SK-N-SH treated with all-trans-retinoic acid at 6 μM for 48 hours (cell line): ENCODE results near the gene PLEKHJ1.

Experiments
- BACH2 ChIP-seq: fragments of 250-450 bp; sonication (Bioruptor Pico); IDR thresholded peaks from 2 replicates; pipeline ENCODE4 v1.9.0; 2021; ENCODE audit warnings: mild to moderate bottlenecking, borderline replicate concordance
- ESRRG ChIP-seq: fragments of 250-450 bp; sonication (Bioruptor Pico); IDR thresholded peaks from 2 replicates; pipeline ENCODE4 v1.6.1; 2021; ENCODE audit warnings: mild to moderate bottlenecking
- TCF4 ChIP-seq: fragments of 250-450 bp; sonication (Bioruptor Pico); IDR thresholded peaks from 2 replicates; pipeline ENCODE4 v1.8.0; 2021; ENCODE audit warnings: mild to moderate bottlenecking, moderate library complexity, borderline replicate concordance
- ZC3H10 ChIP-seq: fragments of 250-450 bp; sonication (Bioruptor Pico); IDR thresholded peaks from 2 replicates; pipeline ENCODE4 v1.5.1; 2021; ENCODE audit warnings: mild to moderate bottlenecking, moderate library complexity
- ZNF8 ChIP-seq: fragments of 450-650 bp; formaldehyde crosslinking; IDR thresholded peaks from 2 replicates; pipeline ENCODE4 v1.5.0; 2020; ENCODE audit warnings: mild to moderate bottlenecking, moderate library complexity
- TF ChIP-seq, protein P1 (sequence below): fragments of 250-450 bp; sonication (Bioruptor Pico); IDR thresholded peaks from 2 replicates; pipeline ENCODE4 v1.8.0; 2020; ENCODE audit warnings: mild to moderate bottlenecking, moderate library complexity, borderline replicate concordance

DNA sequence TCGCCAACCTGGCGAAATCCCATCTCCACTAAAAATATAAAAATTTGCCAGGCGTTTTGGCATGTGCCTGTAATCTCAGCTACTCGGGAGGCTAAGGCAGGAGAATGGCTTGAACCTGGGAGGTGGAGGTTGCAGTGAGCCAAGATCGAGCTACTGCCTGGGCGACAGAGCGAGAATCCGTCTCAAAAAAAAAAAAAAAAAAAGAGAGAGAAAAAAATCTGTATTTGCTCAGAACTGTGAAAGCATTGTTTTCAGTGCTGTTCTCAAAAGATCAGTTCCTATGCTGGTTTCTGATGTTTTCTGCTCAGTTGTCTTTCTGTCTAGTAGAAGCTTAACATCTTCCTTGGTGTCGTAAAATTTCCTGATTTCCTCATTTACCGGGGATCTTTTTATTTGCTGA, 3.0 kb upstream of the PLEKHJ1 start:
- TF ChIP-seq, protein P1, sequence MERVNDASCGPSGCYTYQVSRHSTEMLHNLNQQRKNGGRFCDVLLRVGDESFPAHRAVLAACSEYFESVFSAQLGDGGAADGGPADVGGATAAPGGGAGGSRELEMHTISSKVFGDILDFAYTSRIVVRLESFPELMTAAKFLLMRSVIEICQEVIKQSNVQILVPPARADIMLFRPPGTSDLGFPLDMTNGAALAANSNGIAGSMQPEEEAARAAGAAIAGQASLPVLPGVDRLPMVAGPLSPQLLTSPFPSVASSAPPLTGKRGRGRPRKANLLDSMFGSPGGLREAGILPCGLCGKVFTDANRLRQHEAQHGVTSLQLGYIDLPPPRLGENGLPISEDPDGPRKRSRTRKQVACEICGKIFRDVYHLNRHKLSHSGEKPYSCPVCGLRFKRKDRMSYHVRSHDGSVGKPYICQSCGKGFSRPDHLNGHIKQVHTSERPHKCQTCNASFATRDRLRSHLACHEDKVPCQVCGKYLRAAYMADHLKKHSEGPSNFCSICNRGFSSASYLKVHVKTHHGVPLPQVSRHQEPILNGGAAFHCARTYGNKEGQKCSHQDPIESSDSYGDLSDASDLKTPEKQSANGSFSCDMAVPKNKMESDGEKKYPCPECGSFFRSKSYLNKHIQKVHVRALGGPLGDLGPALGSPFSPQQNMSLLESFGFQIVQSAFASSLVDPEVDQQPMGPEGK (CRISPR knock-in tag), result no peak
- TF ChIP-seq ZNF8, result no peak
- TF ChIP-seq ZC3H10 (CRISPR knock-in tag), result no peak
- TF ChIP-seq ESRRG (CRISPR knock-in tag), result no peak
- TF ChIP-seq BACH2 (CRISPR knock-in tag), result no peak
- no peak for TF ChIP-seq TCF4 (CRISPR knock-in tag)
